HG03280 (cell line): ENCODE data around the gene DAPK2.
"Not testable (repeated sequence)": the region's sequence is repeated elsewhere in the genome, so short reads cannot be mapped to it uniquely, and the experiment has no call there.

Experiments
- ATAC-seq: cut with Tn5 transposase; IDR thresholded peaks from one replicate; pipeline ENCODE4 v1.9.1; 2021; ENCODE audit warnings: mild to moderate bottlenecking, moderate library complexity; ENCODE audit not compliant: unreplicated experiment

Gene DAPK2

GRCh38 chr15:64058279-64058678 is 12.0 kb upstream of the DAPK2 start:
- ATAC-seq: no peak

GRCh38 chr15:64053674-64054073 is 7.4 kb upstream of the DAPK2 start:
- ATAC-seq: not testable (repeated sequence)

- ATAC-seq: no peak
Observed at GRCh38 chr15:64052925-64053491, 6.7 kb upstream of the DAPK2 start.

- ATAC-seq: no peak
Observed at GRCh38 chr15:64051407-64052259, 5.3 kb upstream of the DAPK2 start.

GRCh38 chr15:64051093-64051402 is 4.8 kb upstream of the DAPK2 start:
- no peak for ATAC-seq

- ATAC-seq: no peak
Observed at GRCh38 chr15:64050281-64051092, 4.2 kb upstream of the DAPK2 start.

- ATAC-seq: no peak
Observed at GRCh38 chr15:64048781-64049460, 2.6 kb upstream of the DAPK2 start.

- peak; percentile 38 for ATAC-seq
Observed at GRCh38 chr15:64045774-64046420, 388 bp downstream of the DAPK2 start.

- no peak for ATAC-seq
Observed at GRCh38 chr15:64045101-64045435, 1.2 kb downstream of the DAPK2 start.

- peak; percentile 44 for ATAC-seq
Observed at GRCh38 chr15:64044300-64045100, 1.8 kb downstream of the DAPK2 start.

GRCh38 chr15:64038878-64039610 is 7.2 kb downstream of the DAPK2 start:
- no peak for ATAC-seq

- no peak for ATAC-seq
Observed at GRCh38 chr15:64037966-64038365, 8.3 kb downstream of the DAPK2 start.

GRCh38 chr15:64037116-64037515 is 9.2 kb downstream of the DAPK2 start:
- no peak for ATAC-seq

- no peak for ATAC-seq
Observed at GRCh38 chr15:64035525-64035924, 10.8 kb downstream of the DAPK2 start.

GRCh38 chr15:64034519-64034918 is 11.8 kb downstream of the DAPK2 start:
- no peak for ATAC-seq

- ATAC-seq: no peak
Observed at GRCh38 chr15:64032329-64032728, 14.0 kb downstream of the DAPK2 start.

- no peak for ATAC-seq
Observed at GRCh38 chr15:64030123-64030522, 16.2 kb downstream of the DAPK2 start.

- ATAC-seq: no peak
Observed at GRCh38 chr15:64029633-64030032, 16.7 kb downstream of the DAPK2 start.

- ATAC-seq: no peak
Observed at GRCh38 chr15:64029110-64029509, 17.2 kb downstream of the DAPK2 start.
